Right lobe of liver (tissue), 6 donors: Measurements from ENCODE around the gene ATP10A. TPM values are rescaled to one million over a fixed set of nuclear protein-coding genes. Genes with fewer than 3 reads are reported as not detected.

Source experiments
- ATAC-seq, 4 donors: fragments of 200-7000 bp; cut with Tn5 transposase; one replicate each; pipeline ENCODE4 v1.9.1; 2020; ENCODE audit warnings: mild to moderate bottlenecking in 4 of 4, moderate library complexity in 4 of 4
- DNase-seq, 3 donors: peaks; one replicate each; pipeline ENCODE4 v3.0.0-alpha.2; 2020
- H3K27ac ChIP-seq, 3 donors: fragments of 200-600 bp; one replicate each; pipeline ENCODE4 v1.8.0; 2022
- H3K27me3 ChIP-seq, 2 donors: fragments of 200-600 bp; one replicate each; pipeline ENCODE4 v1.8.0; 2022
- H3K36me3 ChIP-seq, 4 donors: fragments of 200-600 bp; sonication (generic) in 1 of 4; one replicate each; pipeline versions ENCODE4 v1.5.1 to v1.8.0; 2017 to 2022; ENCODE audit warnings: control low read depth in 1 of 4
- H3K4me1 ChIP-seq, 4 donors: fragments of 200-600 bp; sonication (generic) in 1 of 4; one replicate each; pipeline versions ENCODE4 v1.5.1 to v1.8.0; 2017 to 2022; ENCODE audit warnings: control low read depth in 1 of 4
- H3K4me3 ChIP-seq, 3 donors: fragments of 200-600 bp; one replicate each; pipeline ENCODE4 v1.8.0; 2022
- H3K9me3 ChIP-seq, 4 donors: fragments of 200-600 bp; sonication (generic) in 1 of 4; one replicate each; pipeline versions ENCODE4 v1.5.1 to v1.8.0; 2017 to 2022; ENCODE audit warnings: control low read depth in 1 of 4
- POLR2A ChIP-seq: fragments of 450-650 bp; IDR thresholded peaks from one replicate; pipeline ENCODE4 v1.6.1; 2017; ENCODE audit warnings: antibody characterized with exemption, mild to moderate bottlenecking
- WGBS: methylation state at CpG from one replicate; pipeline ENCODE4 v1.1.6; 2018; ENCODE audit warnings: low coverage, low lambda C conversion rate; ENCODE audit not compliant: insufficient coverage; ENCODE audit errors: missing lambda C conversion rate; 5-methylcytosine and 5-hydroxymethylcytosine counted together
- intact Hi-C, 2 donors: fragments of 100-400 bp; cut with DNase I; formaldehyde crosslinking; loops; one replicate each; pipeline versions ENCODE4 v1.11.2 to v1.14.1; 2022
- total RNA-seq, 6 experiments: library from RNA; depleted of rRNA in 2 of 6; stranded (reverse); fragments of >200 nt in 2 of 6; fragmentation: NEBNext Ultra II Directional in 3 of 6; extraction: Animal tissue kit (Norgen Biotek cat#: 25700) in 3 of 6; gene quantifications; one replicate each; pipeline versions ENCODE4 v1.1.0 to v1.2.4, GENCODE V29; 2016 to 2023
- TF ChIP-seq, protein P1 (sequence below), 4 donors: fragments of 200-600 bp in 3 of 4; fragments of 450-650 bp in 1 of 4; IDR thresholded peaks; one replicate each; pipeline versions ENCODE4 v1.5.1 to v1.8.0; 2016 to 2022; ENCODE audit warnings: antibody characterized with exemption in 4 of 4, mild to moderate bottlenecking in 2 of 4
- donor health status: DM: no; HTN: yes; CAD: no.
- donor health status: DM: no; HTN: no; CAD: no.
- donor health status: DM: no; HTN: no; CAD: no.
- donor health status: DM: no; HTN: yes; CAD: no.
- donor health status: DM: no; HTN: yes; CAD: no.

Gene ATP10A
- total RNA-seq, 6 experiments from 2014 or later = 0.15 to 1.00 (median 0.34) TPM

DNA sequence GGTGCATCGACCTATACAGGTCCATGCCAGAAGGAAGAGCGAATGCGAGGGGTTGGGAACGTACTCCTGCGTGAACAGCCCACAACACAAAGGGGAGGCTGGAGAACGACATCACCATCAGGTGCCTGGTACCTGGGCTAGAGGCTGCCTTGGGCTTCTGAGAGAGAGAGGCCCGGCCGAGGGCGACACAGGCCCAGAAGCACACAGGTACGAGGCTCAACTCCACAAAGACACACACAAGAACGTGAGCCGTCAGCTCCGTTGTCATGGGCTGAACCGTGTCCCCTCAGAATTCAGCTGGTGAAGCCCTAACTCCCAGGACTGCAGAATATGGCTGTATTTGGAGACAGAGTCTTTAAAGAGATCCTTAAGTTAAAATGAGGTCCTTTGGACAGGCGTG, 134.3 kb downstream of the ATP10A start:
- Histone ChIP-seq H3K27me3 (no peaks in the 10 kb centered on the region), H3K9me3 (no peaks in the 10 kb centered on the region), H3K27ac (no peak overlapping the region), H3K36me3 (no peaks in the 10 kb centered on the region), H3K4me3 (no peak overlapping the region), H3K4me1 (no peaks in the 10 kb centered on the region)
- no peak for ATAC-seq
- WGBS = 81% methylated on average over 4 of the region's 15 CpGs
- intact Hi-C loops = no loop called here
- no peak for TF ChIP-seq POLR2A
- TF ChIP-seq, protein P1, sequence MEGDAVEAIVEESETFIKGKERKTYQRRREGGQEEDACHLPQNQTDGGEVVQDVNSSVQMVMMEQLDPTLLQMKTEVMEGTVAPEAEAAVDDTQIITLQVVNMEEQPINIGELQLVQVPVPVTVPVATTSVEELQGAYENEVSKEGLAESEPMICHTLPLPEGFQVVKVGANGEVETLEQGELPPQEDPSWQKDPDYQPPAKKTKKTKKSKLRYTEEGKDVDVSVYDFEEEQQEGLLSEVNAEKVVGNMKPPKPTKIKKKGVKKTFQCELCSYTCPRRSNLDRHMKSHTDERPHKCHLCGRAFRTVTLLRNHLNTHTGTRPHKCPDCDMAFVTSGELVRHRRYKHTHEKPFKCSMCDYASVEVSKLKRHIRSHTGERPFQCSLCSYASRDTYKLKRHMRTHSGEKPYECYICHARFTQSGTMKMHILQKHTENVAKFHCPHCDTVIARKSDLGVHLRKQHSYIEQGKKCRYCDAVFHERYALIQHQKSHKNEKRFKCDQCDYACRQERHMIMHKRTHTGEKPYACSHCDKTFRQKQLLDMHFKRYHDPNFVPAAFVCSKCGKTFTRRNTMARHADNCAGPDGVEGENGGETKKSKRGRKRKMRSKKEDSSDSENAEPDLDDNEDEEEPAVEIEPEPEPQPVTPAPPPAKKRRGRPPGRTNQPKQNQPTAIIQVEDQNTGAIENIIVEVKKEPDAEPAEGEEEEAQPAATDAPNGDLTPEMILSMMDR (IDR thresholded peaks at IDR 0.05) = no peak
- peak in 1 of 3 donors; percentile 20 for DNase-seq

DNA sequence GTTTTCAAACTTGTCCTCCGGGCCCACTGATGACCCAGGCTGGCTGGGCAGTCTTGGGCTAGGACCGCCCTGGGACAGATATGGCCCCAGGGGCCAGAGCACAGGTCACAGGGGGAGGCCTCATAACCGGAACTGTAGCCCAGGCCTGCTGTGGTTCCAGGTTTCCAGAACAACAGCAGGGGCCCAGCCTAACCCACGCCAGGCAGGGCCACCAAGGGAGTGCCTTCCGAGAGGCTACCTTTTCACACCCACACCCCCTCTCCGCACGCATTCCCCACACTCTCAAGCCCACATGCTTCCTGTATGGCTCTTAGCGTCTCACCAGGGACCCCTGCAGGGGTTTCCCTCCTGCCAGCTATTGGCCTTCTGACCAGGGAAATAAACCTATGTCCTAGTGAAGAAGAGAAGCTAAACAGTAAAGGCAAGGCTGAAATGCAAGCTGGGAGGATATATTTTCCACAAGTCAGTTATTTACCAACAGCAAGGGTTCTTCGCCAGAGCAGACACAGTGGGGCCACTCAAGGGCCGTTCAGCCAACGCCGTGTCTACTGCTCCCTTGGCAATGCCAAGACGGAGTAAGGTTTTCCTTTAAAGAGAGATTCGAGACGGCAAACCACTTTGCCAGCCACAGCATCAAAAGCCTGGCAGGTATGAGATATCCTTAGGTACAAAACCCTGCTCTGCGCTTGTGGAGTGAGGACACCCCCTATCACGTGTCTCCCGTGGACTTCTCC, 135.1 kb downstream of the ATP10A start:
- WGBS = 73% methylated on average over 13 of the region's 18 CpGs

DNA sequence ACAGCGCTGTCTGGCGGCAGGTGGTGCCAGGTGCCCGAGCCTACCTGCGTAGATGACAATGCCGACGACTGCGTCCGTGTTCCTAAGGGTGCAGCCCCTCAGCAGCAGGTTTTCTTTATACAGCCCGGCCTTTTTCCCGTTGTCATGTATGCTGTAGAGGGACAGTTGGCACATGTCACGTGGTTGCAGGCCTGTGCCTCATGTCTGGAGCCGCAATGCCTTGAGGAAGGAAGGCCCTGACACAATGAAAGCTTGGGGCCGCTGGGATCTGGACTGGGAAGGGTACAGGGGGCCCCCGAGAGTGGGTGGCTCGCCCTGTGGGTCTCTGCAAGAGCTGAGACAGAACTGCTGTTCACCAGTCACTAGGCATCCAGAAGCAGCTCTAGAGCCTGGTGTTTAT, 136.0 kb downstream of the ATP10A start:
- Histone ChIP-seq H3K4me3 (no peak overlapping the region), H3K36me3 (no peaks in the 10 kb centered on the region), H3K9me3 (no peaks in the 10 kb centered on the region), H3K4me1 (no peaks in the 10 kb centered on the region), H3K27ac (no peak overlapping the region), H3K27me3 (no peaks in the 10 kb centered on the region)
- WGBS = 88% methylated on average over 8 of the region's 15 CpGs
- intact Hi-C loops = no loop called here
- DNase-seq = peak in 1 of 3 donors; percentile 15
- TF ChIP-seq, protein P1 (IDR thresholded peaks at IDR 0.05) = no peak
- TF ChIP-seq POLR2A = no peak
- ATAC-seq = no peak

More for the DNA sequence above, 135.1 kb downstream of the ATP10A start:
- ATAC-seq = no peak
- no peak for TF ChIP-seq POLR2A
- TF ChIP-seq, protein P1 (IDR thresholded peaks at IDR 0.05) = no peak
- intact Hi-C loops = no loop called here
- Histone ChIP-seq H3K4me1 (no peaks in the 10 kb centered on the region), H3K4me3 (no peak overlapping the region), H3K27me3 (no peaks in the 10 kb centered on the region), H3K9me3 (no peaks in the 10 kb centered on the region), H3K36me3 (no peaks in the 10 kb centered on the region), H3K27ac (no peak overlapping the region)
- peak in 1 of 3 donors; percentile 28 for DNase-seq

- ATAC-seq (no peak), DNase-seq (peak in 1 of 3 donors; percentile 16)
- 84% methylated on average over 13 of the region's 14 CpGs for WGBS
- H3K9me3 ChIP-seq = no peaks in the 10 kb centered on the region
- TF ChIP-seq, protein P1 (IDR thresholded peaks at IDR 0.05) = no peak
- H3K36me3 ChIP-seq = no peaks in the 10 kb centered on the region
- H3K27me3 ChIP-seq = no peaks in the 10 kb centered on the region
- no peak overlapping the region for H3K4me3 ChIP-seq
- no peak overlapping the region for H3K27ac ChIP-seq
- intact Hi-C loops = no loop called here
- no peaks in the 10 kb centered on the region for H3K4me1 ChIP-seq
Measured at GRCh38 chr15:25725758-25726157, 137.4 kb downstream of the ATP10A start.
